GM19099 (cell line): ENCODE data around the gene IBTK.

Source experiments
- POLR2A ChIP-seq: IDR thresholded peaks from 3 replicates; pipeline ENCODE4 v1.6.1; 2011; ENCODE audit warnings: low read depth; ENCODE audit not compliant: insufficient read length; ENCODE audit errors: extremely low read depth

Gene IBTK

DNA sequence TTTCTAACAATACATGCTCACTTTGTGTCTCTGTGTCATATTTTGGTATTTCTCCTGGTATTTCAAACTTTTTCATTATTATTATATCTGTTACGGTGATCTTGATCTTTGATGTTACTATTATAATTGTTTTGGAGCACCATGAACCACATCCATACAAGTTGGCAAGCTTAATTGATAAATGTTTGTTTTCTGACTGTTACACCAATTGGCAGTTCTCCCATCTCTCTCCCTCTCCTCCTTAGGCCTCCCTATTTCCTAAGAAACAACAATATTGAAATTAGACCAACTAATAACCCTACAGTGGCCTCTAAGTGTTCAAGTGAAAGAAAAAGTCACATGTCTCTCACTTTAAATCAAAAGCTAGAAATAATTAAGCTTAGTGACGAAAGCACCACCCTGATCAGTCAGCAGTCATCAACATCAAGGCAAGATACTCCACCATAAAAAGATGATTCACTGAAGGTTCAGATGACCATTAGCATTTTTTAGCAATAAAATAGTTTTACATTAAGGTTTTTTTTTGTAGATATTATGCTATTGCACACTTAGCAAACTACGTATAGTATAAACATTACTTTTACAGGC is 61.5 kb downstream of the IBTK start:
- no peak for TF ChIP-seq POLR2A

GRCh38 chr6:82183642-82184282 is 63.8 kb downstream of the IBTK start:
- TF ChIP-seq POLR2A = no peak

DNA sequence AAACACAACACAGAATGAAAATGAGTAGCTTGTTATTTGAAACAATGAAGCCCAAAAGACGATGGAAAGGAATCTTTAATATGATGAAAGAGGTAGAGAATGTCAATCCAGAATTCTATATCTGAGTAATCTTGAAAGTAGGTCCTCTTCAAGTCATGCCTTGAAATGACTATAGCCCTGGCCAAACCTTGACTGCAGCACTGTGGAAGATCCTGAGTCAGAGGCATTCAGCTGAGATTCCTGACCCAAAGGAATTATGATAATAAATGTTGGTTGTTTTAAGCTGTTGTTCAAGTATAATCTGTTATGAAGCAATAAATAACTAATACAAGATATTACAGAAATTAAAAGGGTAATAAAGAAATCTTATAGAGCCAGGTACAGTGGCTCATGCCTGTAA is 64.8 kb downstream of the IBTK start:
- no peak for TF ChIP-seq POLR2A

GRCh38 chr6:82179415-82179814 is 68.1 kb downstream of the IBTK start:
- no peak for TF ChIP-seq POLR2A

DNA sequence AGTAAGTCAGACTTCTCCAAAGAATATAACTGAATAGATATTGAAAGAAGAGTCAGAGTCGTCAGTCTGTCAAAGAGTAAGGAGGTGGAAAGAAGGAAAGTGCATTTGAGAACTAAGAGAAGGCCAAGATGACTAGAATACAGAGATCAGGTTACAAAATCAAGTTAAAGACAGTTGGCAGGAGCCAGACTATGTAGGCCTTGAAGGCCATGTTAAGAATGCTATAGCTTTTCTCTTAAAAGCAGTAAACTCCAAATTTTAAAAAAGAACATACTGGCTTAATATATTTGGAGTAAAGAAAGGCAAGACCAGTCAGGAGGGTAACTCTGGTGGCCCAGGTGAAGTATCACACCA is 68.8 kb downstream of the IBTK start:
- no peak for TF ChIP-seq POLR2A

DNA sequence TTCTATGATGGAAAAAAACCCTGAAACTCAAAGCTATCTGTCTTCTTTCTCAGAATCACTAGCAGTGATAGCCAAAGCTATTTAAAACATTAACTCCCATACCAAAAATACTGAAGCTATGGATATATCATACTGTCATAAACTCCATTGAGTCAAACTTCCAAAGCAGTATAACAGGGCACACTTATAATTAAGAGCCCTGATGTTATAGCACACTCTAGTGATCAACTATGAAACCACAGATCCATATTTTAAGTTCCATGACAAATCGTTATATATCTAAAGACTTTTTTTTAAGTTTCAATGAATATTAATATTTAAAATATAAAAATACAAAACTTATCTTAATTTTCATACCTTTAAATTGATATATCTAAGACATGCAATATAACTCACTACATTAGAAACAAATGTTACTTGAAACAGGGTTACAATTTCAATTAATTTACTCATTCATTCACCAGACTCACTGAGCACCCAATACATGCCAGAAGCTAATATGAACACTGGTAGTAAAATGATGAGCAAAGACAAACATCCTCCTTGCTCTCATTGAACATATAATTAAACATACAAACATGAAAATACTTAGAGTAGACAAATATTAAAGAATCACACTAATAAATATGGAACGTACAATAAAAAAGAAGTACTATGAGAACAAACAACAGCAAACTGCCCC is 69.3 kb downstream of the IBTK start:
- TF ChIP-seq POLR2A = no peak

- TF ChIP-seq POLR2A = no peak
Observed at GRCh38 chr6:82176616-82177015, 70.9 kb downstream of the IBTK start.

- TF ChIP-seq POLR2A = no peak
Observed at GRCh38 chr6:82172594-82172993, 75.0 kb downstream of the IBTK start.

DNA sequence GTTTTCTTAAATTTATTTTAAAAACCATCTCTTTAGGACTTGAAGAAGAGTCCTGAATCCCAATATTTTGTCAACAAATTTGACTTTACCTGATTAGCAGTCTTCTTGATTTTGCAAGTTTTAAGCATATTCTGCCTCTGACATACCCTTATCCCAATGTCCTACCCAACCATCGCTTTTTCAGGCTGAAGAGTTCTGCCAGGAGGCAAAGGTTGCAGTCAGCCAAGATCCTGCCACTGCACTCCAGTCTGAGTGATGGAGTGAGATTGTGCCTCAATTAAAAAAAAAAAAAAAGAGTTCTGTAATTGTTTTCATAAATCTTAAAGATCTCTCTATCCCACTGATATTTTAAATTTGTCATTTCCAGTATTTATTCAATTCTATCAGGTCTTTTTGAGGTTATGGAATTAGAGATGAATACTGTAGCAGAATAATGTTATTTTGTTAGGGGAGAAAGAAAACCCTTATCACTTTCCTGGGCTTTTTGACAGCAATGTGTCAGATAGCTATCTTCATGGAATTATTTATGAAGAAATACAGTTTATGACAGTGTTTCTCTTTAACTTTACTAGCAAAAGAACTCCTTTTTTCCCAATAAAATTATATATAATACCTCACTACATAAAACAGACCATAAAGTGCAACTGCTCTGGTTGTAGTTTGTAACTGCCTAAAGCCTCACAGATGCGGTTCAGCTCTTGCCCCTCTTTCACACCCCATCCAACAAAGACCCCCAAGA is 78.2 kb downstream of the IBTK start:
- no peak for TF ChIP-seq POLR2A

DNA sequence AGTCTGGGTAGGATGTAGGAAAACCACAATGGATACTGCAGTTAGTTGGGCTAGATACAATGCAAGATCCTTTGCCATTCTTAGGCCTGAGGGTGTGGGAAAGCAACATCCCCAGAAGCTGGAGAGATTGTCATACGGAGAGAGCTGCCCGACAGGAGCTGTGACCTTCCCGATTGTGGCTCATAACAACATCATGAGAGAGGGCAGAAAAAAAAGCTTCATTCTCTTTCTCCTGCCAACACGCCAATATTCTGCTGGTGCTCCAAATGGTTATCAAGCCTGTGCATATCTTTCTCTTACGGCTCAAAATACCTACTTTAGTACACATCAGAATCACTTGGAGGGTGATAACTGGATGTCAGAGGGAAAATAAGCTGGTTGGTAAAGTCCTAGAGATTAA is 81.1 kb downstream of the IBTK start:
- no peak for TF ChIP-seq POLR2A

DNA sequence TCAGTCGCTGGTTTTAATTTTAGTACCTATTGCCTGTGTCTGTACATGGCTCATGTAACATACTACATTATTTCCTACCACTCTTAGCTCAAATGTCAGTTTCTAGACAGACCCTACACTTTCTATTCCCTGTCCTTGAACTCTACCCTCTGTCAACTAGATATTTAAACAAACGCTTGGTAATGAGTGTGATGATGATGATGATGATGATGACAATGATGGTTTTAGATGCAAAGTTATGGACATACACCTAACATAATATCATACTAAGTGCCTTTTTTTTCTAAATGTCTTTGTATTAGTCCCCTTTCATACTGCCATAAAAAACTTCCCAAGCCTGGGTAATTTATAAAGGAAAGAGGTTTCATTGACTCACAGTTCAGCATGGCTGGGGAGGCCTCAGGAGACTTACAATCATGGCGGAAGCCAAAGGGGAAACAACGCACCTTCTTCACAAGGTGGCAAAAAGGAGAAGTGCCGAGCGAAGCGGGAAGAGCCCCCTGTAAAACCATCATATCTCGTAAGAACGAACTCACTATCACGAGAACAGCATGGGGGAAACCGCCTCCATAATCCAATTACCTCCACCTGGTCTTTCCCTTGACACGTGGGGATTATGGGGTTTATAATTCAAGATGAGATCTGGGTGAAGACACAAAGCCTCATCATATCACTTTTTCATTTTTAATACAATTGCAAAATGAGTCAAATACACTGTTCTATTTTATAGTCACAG is 87.1 kb downstream of the IBTK start:
- no peak for TF ChIP-seq POLR2A

GRCh38 chr6:82145926-82146452 is 101.6 kb downstream of the IBTK start:
- TF ChIP-seq POLR2A = no peak

GRCh38 chr6:82144852-82145340 is 102.6 kb downstream of the IBTK start:
- TF ChIP-seq POLR2A = no peak

- no peak for TF ChIP-seq POLR2A
Observed at GRCh38 chr6:82144007-82144851, 103.3 kb downstream of the IBTK start.
